MCF 10A (cell line): ENCODE results near the gene LGR4. TPM values are rescaled to one million over a fixed set of nuclear protein-coding genes. Genes with fewer than 3 reads are reported as not detected.

Source experiments
- BruUV-seq: library from RNA; stranded (reverse); fragments of 400-500 nt; replicated peaks from 2 replicates; lab custom pipeline; 2021; lab: Mats Ljungman, UMichigan
- CTCF ChIA-PET: fragments of 300-600 bp; sonication (Branson Sonifier 250); formaldehyde crosslinking; extraction: SDS; loops from one replicate; lab custom pipeline; 2021; ENCODE audit warnings: antibody characterized with exemption, inconsistent platforms; lab: Yijun Ruan, JAX
- POLR2A ChIA-PET: fragments of 300-600, 350-650 bp; sonication (Branson Sonifier 250); formaldehyde crosslinking; extraction: SDS; loops from one replicate; lab custom pipeline; 2020; ENCODE audit warnings: antibody characterized with exemption, inconsistent platforms; lab: Yijun Ruan, JAX
- DNase-seq: peaks from one replicate; pipeline ENCODE4 v3.0.0-alpha.2; 2018; ENCODE audit not compliant: unreplicated experiment
- H3K27ac Mint-ChIP-seq: one replicate; pipeline ENCODE4 v1.8.0; 2022; ENCODE audit warnings: mild to moderate bottlenecking, low read depth, mixed read lengths; ENCODE audit not compliant: unreplicated experiment
- H3K27me3 Mint-ChIP-seq: one replicate; pipeline ENCODE4 v1.8.0; 2022; ENCODE audit warnings: mixed read lengths; ENCODE audit not compliant: insufficient read depth, unreplicated experiment
- H3K36me3 Mint-ChIP-seq: one replicate; pipeline ENCODE4 v1.8.0; 2022; ENCODE audit warnings: mild to moderate bottlenecking, moderate library complexity, mixed read lengths; ENCODE audit not compliant: insufficient read depth, unreplicated experiment
- H3K4me1 Mint-ChIP-seq: one replicate; pipeline ENCODE4 v1.8.0; 2022; ENCODE audit warnings: mixed read lengths; ENCODE audit not compliant: insufficient read depth, unreplicated experiment
- H3K4me3 Mint-ChIP-seq: one replicate; pipeline ENCODE4 v1.8.0; 2022; ENCODE audit warnings: mild to moderate bottlenecking, moderate library complexity, mixed read lengths; ENCODE audit not compliant: unreplicated experiment
- H3K9me3 Mint-ChIP-seq: one replicate; pipeline ENCODE4 v1.8.0; 2022; ENCODE audit warnings: mixed read lengths; ENCODE audit not compliant: unreplicated experiment
- CTCF ChIP-seq: fragments of 200-600 bp; IDR thresholded peaks from one replicate; pipeline ENCODE4 v1.8.0; 2022; ENCODE audit warnings: antibody characterized with exemption, mild to moderate bottlenecking; ENCODE audit not compliant: unreplicated experiment
- intact Hi-C: fragments of 100-400 bp; cut with micrococcal nuclease; formaldehyde crosslinking; loops from 2 replicates; pipeline ENCODE4 v1.14.1; 2022
- total RNA-seq: library from RNA; stranded (reverse); gene quantifications from 2 replicates; pipeline ENCODE4 v1.2.3, GENCODE V29; 2022

LGR4 gene
- total RNA-seq, 1 experiment from 2014 or later, result 14.2 TPM

GRCh38 chr11:27468995-27469695 is 3.4 kb downstream of the LGR4 start:
- Mint-ChIP-seq H3K36me3 (peaks cover 10% of the 10 kb centered on the region), H3K9me3 (no peaks in the 10 kb centered on the region), H3K4me1 (peaks cover 49% of the 10 kb centered on the region), H3K4me3 (peak overlapping the region; percentile 74), H3K27ac (peak overlapping the region; percentile 79), H3K27me3 (no peaks in the 10 kb centered on the region)
- intact Hi-C loops, result loop anchor here (2.0 to 5.0 kb wide), 2 partner anchors 42 to 67 kb away; no protein-coding TSS in a partner anchor
- ChIA-PET POLR2A (interaction anchor here (0.8 to 5.2 kb wide), 18 partner anchors 10 to 296 kb away, joined by 3 to 55 read pairs (median 8); partner anchors contain the start of gene CCDC34), CTCF (interaction anchor here (0.7 to 1.3 kb wide), 4 partner anchors 20 to 1515 kb away, joined by 3 to 4 read pairs (median 3); no protein-coding TSS in a partner anchor)
- peak; percentile 36 for DNase-seq
- BruUV-seq, result TSS peak; percentile 84
- TF ChIP-seq CTCF, result no peak

- Mint-ChIP-seq H3K27me3 (no peaks in the 10 kb centered on the region), H3K9me3 (no peaks in the 10 kb centered on the region), H3K36me3 (peaks cover 10% of the 10 kb centered on the region), H3K27ac (peak overlapping the region; percentile 79), H3K4me3 (peak overlapping the region; percentile 74), H3K4me1 (peaks cover 47% of the 10 kb centered on the region)
- intact Hi-C loops, result loop anchor here (2.0 to 5.0 kb wide), 2 partner anchors 42 to 66 kb away; no protein-coding TSS in a partner anchor
- CTCF ChIA-PET, result interaction anchor here (0.6 to 1.3 kb wide), 4 partner anchors 25 to 1516 kb away, joined by 3 read pairs; no protein-coding TSS in a partner anchor
- POLR2A ChIA-PET, result interaction anchor here (0.6 to 1.9 kb wide), 23 partner anchors 10 to 475 kb away, joined by 3 to 32 read pairs (median 5); partner anchors contain the start of gene CCDC34
- DNase-seq, result peak; percentile 93
- TF ChIP-seq CTCF, result no peak
- no TSS peak for BruUV-seq
Measured at GRCh38 chr11:27468209-27468994, 4.2 kb downstream of the LGR4 start.

GRCh38 chr11:27467181-27467913 is 5.2 kb downstream of the LGR4 start:
- Mint-ChIP-seq H3K36me3 (peaks cover 10% of the 10 kb centered on the region), H3K27me3 (no peaks in the 10 kb centered on the region), H3K4me3 (peak overlapping the region; percentile 74), H3K4me1 (peaks cover 49% of the 10 kb centered on the region), H3K27ac (peak overlapping the region; percentile 79), H3K9me3 (no peaks in the 10 kb centered on the region)
- no peak for TF ChIP-seq CTCF
- no peak for DNase-seq
- intact Hi-C loops, result loop anchor here (5.0 kb wide), 1 partner anchor 65 kb away; no protein-coding TSS in a partner anchor
- ChIA-PET POLR2A (interaction anchor here (0.9 to 5.3 kb wide), 17 partner anchors 11 to 283 kb away, joined by 3 to 92 read pairs (median 10); partner anchors contain the start of gene CCDC34), CTCF (interaction anchor here (1.3 kb wide), 1 partner anchor 24 kb away, joined by 3 read pairs; no protein-coding TSS in a partner anchor)
- TSS peak; percentile 75 for BruUV-seq
